KMS-11 (cell line): Measurements from ENCODE around the gene COL23A1.
A peak's percentile ranks its signal among the peaks of the same experiment; 100 is the strongest.

Experiments
- H2AFZ ChIP-seq: fragments of 200-600 bp; sonication (generic); 2 replicates; pipeline ENCODE4 v1.6.1; 2016; ENCODE audit warnings: antibody characterized with exemption, mixed run types, low read depth
- H3K27ac ChIP-seq: fragments of 200-600 bp; sonication (generic); 2 replicates; pipeline ENCODE4 v1.6.1; 2016; ENCODE audit warnings: mild to moderate bottlenecking, mixed run types
- H3K27me3 ChIP-seq: fragments of 200-600 bp; sonication (generic); 2 replicates; pipeline ENCODE4 v1.6.1; 2017; ENCODE audit warnings: mild to moderate bottlenecking, low read depth, mixed run types, moderate library complexity; ENCODE audit not compliant: insufficient read depth
- H3K36me3 ChIP-seq: fragments of 200-600 bp; sonication (generic); 2 replicates; pipeline ENCODE4 v1.6.1; 2017; ENCODE audit warnings: mild to moderate bottlenecking, mixed run types; ENCODE audit not compliant: insufficient read depth
- H3K4me1 ChIP-seq: fragments of 200-600 bp; sonication (generic); 2 replicates; pipeline ENCODE4 v1.6.1; 2016; ENCODE audit warnings: mild to moderate bottlenecking, low read depth, mixed run types; ENCODE audit not compliant: poor library complexity, severe bottlenecking
- H3K4me2 ChIP-seq: fragments of 200-600 bp; sonication (generic); 2 replicates; pipeline ENCODE4 v1.7.0; 2016; ENCODE audit warnings: mild to moderate bottlenecking, mixed run types
- H3K4me3 ChIP-seq: fragments of 200-600 bp; sonication (generic); IDR thresholded peaks from 2 replicates; pipeline ENCODE4 v1.6.1; 2017; ENCODE audit warnings: low read depth, low read length, mixed read lengths; ENCODE audit not compliant: insufficient read depth
- H3K79me2 ChIP-seq: fragments of 200-600 bp; sonication (generic); 2 replicates; pipeline ENCODE4 v1.6.1; 2016; ENCODE audit warnings: low read depth, mixed run types; ENCODE audit not compliant: insufficient read depth
- H3K9ac ChIP-seq: fragments of 200-600 bp; sonication (generic); 2 replicates; pipeline ENCODE4 v1.6.1; 2016; ENCODE audit warnings: mild to moderate bottlenecking, mixed run types
- H4K20me1 ChIP-seq: fragments of 200-600 bp; sonication (generic); 2 replicates; pipeline ENCODE4 v1.6.1; 2016; ENCODE audit warnings: mild to moderate bottlenecking, mixed run types; ENCODE audit not compliant: insufficient read depth
- CTCF ChIP-seq: fragments of 200-600 bp; sonication (generic); conservative IDR thresholded peaks from 2 replicates; pipeline ENCODE4 v1.6.1; 2017; ENCODE audit warnings: low read depth, mild to moderate bottlenecking, antibody characterized with exemption, low read length, moderate library complexity, mixed read lengths

Gene COL23A1

GRCh38 chr5:178630475-178630930 is 40.3 kb upstream of the COL23A1 start:
- Histone ChIP-seq H3K4me1 (no peaks in the 10 kb centered on the region), H4K20me1 (no peaks in the 10 kb centered on the region), H3K9ac (no peak overlapping the region), H3K79me2 (peaks cover 10% of the 10 kb centered on the region), H3K27me3 (no peaks in the 10 kb centered on the region), H2AFZ (no peak overlapping the region), H3K36me3 (no peaks in the 10 kb centered on the region), H3K27ac (no peak overlapping the region), H3K4me3 (no peak overlapping the region), H3K4me2 (no peak overlapping the region)
- TF ChIP-seq CTCF: no peak

GRCh38 chr5:178627259-178627598 is 37.0 kb upstream of the COL23A1 start:
- H4K20me1 ChIP-seq: no peaks in the 10 kb centered on the region
- peaks cover 38% of the 10 kb centered on the region for H3K79me2 ChIP-seq
- TF ChIP-seq CTCF: no peak
- H3K9ac ChIP-seq: no peak overlapping the region
- H3K27ac ChIP-seq: no peak overlapping the region
- H3K4me2 ChIP-seq: no peak overlapping the region
- H3K27me3 ChIP-seq: no peaks in the 10 kb centered on the region
- H3K4me3 ChIP-seq: no peak overlapping the region
- peak overlapping the region; percentile 66; the same call in 1 of the 2 replicates for H2AFZ ChIP-seq
- peaks cover 4% of the 10 kb centered on the region for H3K4me1 ChIP-seq
- no peaks in the 10 kb centered on the region for H3K36me3 ChIP-seq

- H3K27me3 ChIP-seq: no peaks in the 10 kb centered on the region
- H3K79me2 ChIP-seq: peaks cover 38% of the 10 kb centered on the region
- peak within 1 kb of the TSS; percentile 91 for H3K4me2 ChIP-seq
- H3K9ac ChIP-seq: peak within 1 kb of the TSS; percentile 97
- peak within 1 kb of the TSS; percentile 95 for H3K27ac ChIP-seq
- peaks cover 4% of the 10 kb centered on the region for H3K4me1 ChIP-seq
- no peak within 1 kb of the TSS for H3K4me3 ChIP-seq
- no peaks in the 10 kb centered on the region for H4K20me1 ChIP-seq
- no peaks in the 10 kb centered on the region for H3K36me3 ChIP-seq
- no peak for TF ChIP-seq CTCF
- H2AFZ ChIP-seq: peak within 1 kb of the TSS; percentile 66
These were observed 36.5 kb upstream of the COL23A1 start, which contains the start of gene CLK4 for GRCh38 chr5:178626484-178627258. Gene CLK4, minus strand, starts transcription at chr5:178627050. Its CDS starts 3,634 bp downstream, at chr5:178623416.

GRCh38 chr5:178625679-178626483 is 35.7 kb upstream of the COL23A1 start:
- H3K27ac ChIP-seq: peak overlapping the region; percentile 95
- H3K4me2 ChIP-seq: peak overlapping the region; percentile 91
- peaks cover 4% of the 10 kb centered on the region for H3K4me1 ChIP-seq
- H3K36me3 ChIP-seq: no peaks in the 10 kb centered on the region
- H3K27me3 ChIP-seq: no peaks in the 10 kb centered on the region
- no peak overlapping the region for H3K4me3 ChIP-seq
- H3K9ac ChIP-seq: peak overlapping the region; percentile 97
- peaks cover 38% of the 10 kb centered on the region for H3K79me2 ChIP-seq
- no peaks in the 10 kb centered on the region for H4K20me1 ChIP-seq
- peak overlapping the region; percentile 64; the same call in 1 of the 2 replicates for H2AFZ ChIP-seq
- no peak for TF ChIP-seq CTCF
